HepG2 (cell line): ENCODE results near the gene ZFAND6. TPM values are rescaled to one million over a fixed set of nuclear protein-coding genes. Genes with fewer than 3 reads are reported as not detected.
A peak's percentile ranks its signal among the peaks of the same experiment; 100 is the strongest.

Experiments
- ATAC-seq: fragments of 200-7000 bp; cut with Tn5 transposase; 3 replicates; pipeline ENCODE4 v1.9.1; 2020; ENCODE audit warnings: mild to moderate bottlenecking, moderate library complexity
- BruUV-seq: library from RNA; stranded (reverse); fragments of 400-500 nt; replicated peaks from 2 replicates; lab custom pipeline; 2021; lab: Mats Ljungman, UMichigan
- CTCF ChIA-PET: fragments of 300-600 bp; formaldehyde crosslinking; extraction: SDS; loops from one replicate; lab custom pipeline; 2021; ENCODE audit warnings: low total read pairs, inconsistent platforms, low intra/inter-chr PET ratio; lab: Yijun Ruan, JAX
- POLR2A ChIA-PET: fragments of 350-600 bp; sonication (Branson Sonifier 250); formaldehyde crosslinking; loops from one replicate; lab custom pipeline; 2020; ENCODE audit warnings: antibody characterized with exemption, inconsistent platforms; lab: Yijun Ruan, JAX
- DNase-seq: peaks from one replicate; pipeline ENCODE4 v3.0.0-alpha.2; 2015; ENCODE audit warnings: low spot score
- FAIRE-seq: peaks from 3 replicates; lab custom pipeline; 2011; peaks lifted over from hg19 to GRCh38; lab: Jason Lieb, UNC
- H2AFZ ChIP-seq: one replicate; pipeline ENCODE4 v1.6.1; 2011; ENCODE audit warnings: low read length, inconsistent platforms
- H3K27ac ChIP-seq: fragments of 300-600 bp; 3 replicates; pipeline ENCODE4 v1.8.0; 2011; ENCODE audit warnings: mixed run types, mild to moderate bottlenecking, mixed read lengths, low read length, inconsistent platforms; ENCODE audit not compliant: insufficient read depth; ENCODE audit errors: extremely low read length
- H3K27me3 ChIP-seq, 2 experiments: fragments of 200-600 bp in 1 of 2; 2 replicates in 1 of 2; 3 replicates in 1 of 2; pipeline versions ENCODE4 v1.6.0 to v1.8.0; 2011; ENCODE audit warnings: low read length in 2 of 2, mild to moderate bottlenecking in 2 of 2, moderate library complexity in 2 of 2, inconsistent platforms in 1 of 2; ENCODE audit not compliant: insufficient read depth in 2 of 2, control insufficient read depth in 1 of 2
- H3K36me3 ChIP-seq, 2 experiments: fragments of 200-600 bp in 1 of 2; replicated peaks in 1 of 2; 2 replicates in 1 of 2; 3 replicates in 1 of 2; pipeline versions ENCODE4 v1.5.1 to v1.8.0; 2011; ENCODE audit warnings: low read length in 2 of 2, inconsistent platforms in 1 of 2; ENCODE audit not compliant: insufficient read depth in 2 of 2, control insufficient read depth in 1 of 2
- H3K4me1 ChIP-seq: 2 replicates; pipeline ENCODE4 v1.5.1; 2012; ENCODE audit warnings: low read length, inconsistent platforms; ENCODE audit not compliant: insufficient read depth
- H3K4me2 ChIP-seq: 2 replicates; pipeline ENCODE4 v1.6.0; 2011; ENCODE audit warnings: low read depth, low read length, inconsistent platforms
- H3K4me3 ChIP-seq, 3 experiments: fragments of 200-600 bp in 1 of 3; sonication (generic), shearing (Covaris generic) in 1 of 3; replicated peaks in 1 of 3; 2 replicates each; pipeline ENCODE4 v1.5.1; 2011 to 2016; ENCODE audit warnings: low read length in 3 of 3, inconsistent platforms in 2 of 3, low read depth in 2 of 3, mild to moderate bottlenecking in 2 of 3, control low read depth in 1 of 3, mixed read lengths in 1 of 3; ENCODE audit not compliant: insufficient read depth in 1 of 3
- H3K79me2 ChIP-seq: one replicate; pipeline ENCODE4 v1.6.1; 2011; ENCODE audit warnings: low read length, inconsistent platforms; ENCODE audit not compliant: insufficient read depth
- H3K9ac ChIP-seq: 2 replicates; pipeline ENCODE4 v1.6.0; 2011; ENCODE audit warnings: mild to moderate bottlenecking, low read depth, low read length, inconsistent platforms; ENCODE audit not compliant: insufficient read depth
- H3K9me3 ChIP-seq: 2 replicates; pipeline ENCODE4 v1.5.1; 2012; ENCODE audit warnings: mild to moderate bottlenecking, low read length
- H4K20me1 ChIP-seq: 2 replicates; pipeline ENCODE4 v1.6.0; 2011; ENCODE audit warnings: inconsistent platforms, mild to moderate bottlenecking, low read length, moderate library complexity; ENCODE audit not compliant: insufficient read depth
- ARNT2 ChIP-seq: sonication (generic); formaldehyde crosslinking; IDR thresholded peaks from 2 replicates; pipeline ENCODE4 v1.8.0; 2022; ENCODE audit warnings: mild to moderate bottlenecking, low read depth, missing genetic modification reagents, moderate library complexity
- ATM ChIP-seq: fragments of 450-650 bp; IDR thresholded peaks from 2 replicates; pipeline ENCODE4 v1.7.1; 2017; ENCODE audit warnings: mild to moderate bottlenecking, borderline replicate concordance
- CEBPG ChIP-seq: IDR thresholded peaks from 2 replicates; pipeline ENCODE4 v1.6.1; 2016
- FOXA3 ChIP-seq: IDR thresholded peaks from 2 replicates; pipeline ENCODE4 v1.6.1; 2016; ENCODE audit warnings: missing genetic modification reagents, missing compliant biosample characterization
- FOXP1 ChIP-seq, 2 experiments: fragments of 450-650 bp in 1 of 2; IDR thresholded peaks; 2 replicates each; pipeline ENCODE4 v1.6.1; 2017 to 2018; ENCODE audit warnings: antibody characterized with exemption in 1 of 2
- GATAD2A ChIP-seq: IDR thresholded peaks from 2 replicates; pipeline ENCODE4 v1.6.1; 2016
- KDM2A ChIP-seq: sonication (generic); formaldehyde crosslinking; IDR thresholded peaks from 2 replicates; pipeline ENCODE4 v1.4.0; 2020; ENCODE audit warnings: low read depth, missing genetic modification reagents, borderline replicate concordance
- SAP130 ChIP-seq: IDR thresholded peaks from 2 replicates; pipeline ENCODE4 v1.6.1; 2016; ENCODE audit warnings: low read depth
- SIN3A ChIP-seq: IDR thresholded peaks from 2 replicates; pipeline ENCODE4 v1.6.1; 2011; ENCODE audit warnings: low read depth, mild to moderate bottlenecking, control low read depth, low read length, borderline replicate concordance
- ZNF430 ChIP-seq: sonication (generic); formaldehyde crosslinking; IDR thresholded peaks from 2 replicates; pipeline ENCODE4 v1.9.0; 2021; ENCODE audit warnings: mild to moderate bottlenecking, missing genetic modification reagents
- ZNF567 ChIP-seq: sonication (generic); formaldehyde crosslinking; IDR thresholded peaks from 2 replicates; pipeline ENCODE4 v1.8.1; 2023; ENCODE audit warnings: mild to moderate bottlenecking, missing genetic modification reagents, borderline replicate concordance
- ZNF839 ChIP-seq: sonication (generic); formaldehyde crosslinking; IDR thresholded peaks from 2 replicates; pipeline ENCODE4 v1.4.0; 2020; ENCODE audit warnings: missing genetic modification reagents, mild to moderate bottlenecking, borderline replicate concordance
- ZNF879 ChIP-seq: sonication (generic); formaldehyde crosslinking; IDR thresholded peaks from 2 replicates; pipeline ENCODE4 v1.8.1; 2023; ENCODE audit warnings: missing genetic modification reagents
- WGBS: methylation state at CpG from one replicate; pipeline ENCODE4 v1.1.6; 2017; ENCODE audit warnings: low lambda C conversion rate; 5-methylcytosine and 5-hydroxymethylcytosine counted together
- in situ Hi-C: cut with HindIII; loops from 2 replicates; pipeline ENCODE4 v1.10.0; 2017; ENCODE audit warnings: low pct_unique_long_range_greater_than_20kb; ENCODE audit not compliant: extremely low pct_ligation_motif_present
- intact Hi-C: fragments of 100-400 bp; cut with micrococcal nuclease; formaldehyde crosslinking; loops from one replicate; pipeline ENCODE4 v1.10.0; 2022; ENCODE audit not compliant: unreplicated experiment
- polyA plus RNA-seq, 8 experiments: library from polyadenylated mRNA; depleted of rRNA in 3 of 8; stranded (reverse) in 7 of 8; unstranded in 1 of 8; fragments of >200 nt; fragmentation: Illumina TruSeq in 4 of 8; extraction: Trizol in 4 of 8; gene quantifications; 2 replicates each; pipeline versions ENCODE4 v1.2.1 to v1.2.3, GENCODE V29; 2011 to 2016; ENCODE audit warnings: low read depth in 4 of 8, missing spikeins in 1 of 8, mixed read lengths in 1 of 8; ENCODE audit not compliant: insufficient read depth in 1 of 8
- total RNA-seq, 5 experiments: library from RNA; depleted of rRNA; stranded (reverse); fragments of >200 nt; fragmentation: Illumina TruSeq; extraction: Trizol; gene quantifications; 2 replicates each; pipeline ENCODE4 v1.2.3, GENCODE V29; 2016; ENCODE audit warnings: low read depth in 1 of 5
- TF ChIP-seq, protein P1 (sequence below): sonication (generic); formaldehyde crosslinking; IDR thresholded peaks from 2 replicates; pipeline ENCODE4 v1.5.0; 2020; ENCODE audit warnings: mild to moderate bottlenecking, missing genetic modification reagents, moderate library complexity

ZFAND6 gene
- total and polyA plus RNA-seq, 2 of the 13 experiments (the other 11 are each of a cell fraction or from before 2014, with no cell fraction given): 84.2 to 115 TPM

DNA sequence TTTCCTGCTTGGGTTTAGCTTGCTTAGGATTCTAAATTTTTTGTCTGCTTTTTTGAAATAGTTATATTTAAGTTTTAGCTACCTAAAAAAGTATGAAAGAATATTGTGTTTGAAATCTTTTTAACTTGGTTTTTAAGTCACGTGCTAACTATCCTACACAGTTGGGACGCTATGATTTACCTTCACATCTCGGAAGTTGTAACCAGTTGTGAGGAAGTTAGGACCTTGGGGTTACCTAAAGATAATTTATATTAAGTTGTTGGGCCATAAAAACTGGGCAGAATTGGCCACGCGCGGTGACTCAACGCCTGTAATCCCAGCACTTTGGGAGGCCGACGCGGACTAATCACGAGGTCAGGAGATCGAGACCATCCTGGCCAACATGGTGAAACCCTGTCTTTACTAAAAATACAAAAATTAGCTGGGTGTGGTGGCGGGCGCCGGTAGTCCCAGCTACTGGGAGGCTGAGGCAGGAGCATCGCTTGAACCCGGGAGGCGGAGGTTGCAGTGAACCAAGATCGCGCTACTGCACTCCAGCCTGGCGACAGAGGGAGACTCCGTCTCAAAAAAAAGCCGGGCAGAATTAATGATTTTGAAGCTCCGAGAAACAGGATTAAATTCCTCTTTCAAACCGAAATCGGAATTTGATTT, 1.0 kb downstream of the ZFAND6 start (continued):
- TF ChIP-seq, protein P1, sequence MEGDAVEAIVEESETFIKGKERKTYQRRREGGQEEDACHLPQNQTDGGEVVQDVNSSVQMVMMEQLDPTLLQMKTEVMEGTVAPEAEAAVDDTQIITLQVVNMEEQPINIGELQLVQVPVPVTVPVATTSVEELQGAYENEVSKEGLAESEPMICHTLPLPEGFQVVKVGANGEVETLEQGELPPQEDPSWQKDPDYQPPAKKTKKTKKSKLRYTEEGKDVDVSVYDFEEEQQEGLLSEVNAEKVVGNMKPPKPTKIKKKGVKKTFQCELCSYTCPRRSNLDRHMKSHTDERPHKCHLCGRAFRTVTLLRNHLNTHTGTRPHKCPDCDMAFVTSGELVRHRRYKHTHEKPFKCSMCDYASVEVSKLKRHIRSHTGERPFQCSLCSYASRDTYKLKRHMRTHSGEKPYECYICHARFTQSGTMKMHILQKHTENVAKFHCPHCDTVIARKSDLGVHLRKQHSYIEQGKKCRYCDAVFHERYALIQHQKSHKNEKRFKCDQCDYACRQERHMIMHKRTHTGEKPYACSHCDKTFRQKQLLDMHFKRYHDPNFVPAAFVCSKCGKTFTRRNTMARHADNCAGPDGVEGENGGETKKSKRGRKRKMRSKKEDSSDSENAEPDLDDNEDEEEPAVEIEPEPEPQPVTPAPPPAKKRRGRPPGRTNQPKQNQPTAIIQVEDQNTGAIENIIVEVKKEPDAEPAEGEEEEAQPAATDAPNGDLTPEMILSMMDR (CRISPR knock-in tag): peak; percentile 55
- TF ChIP-seq ZNF430 (CRISPR knock-in tag) (no peak), SIN3A (no peak), ZNF879 (CRISPR knock-in tag) (no peak), KDM2A (CRISPR knock-in tag) (peak; percentile 7; the same call in 1 of the 2 replicates), ZNF839 (CRISPR knock-in tag) (no peak)

DNA sequence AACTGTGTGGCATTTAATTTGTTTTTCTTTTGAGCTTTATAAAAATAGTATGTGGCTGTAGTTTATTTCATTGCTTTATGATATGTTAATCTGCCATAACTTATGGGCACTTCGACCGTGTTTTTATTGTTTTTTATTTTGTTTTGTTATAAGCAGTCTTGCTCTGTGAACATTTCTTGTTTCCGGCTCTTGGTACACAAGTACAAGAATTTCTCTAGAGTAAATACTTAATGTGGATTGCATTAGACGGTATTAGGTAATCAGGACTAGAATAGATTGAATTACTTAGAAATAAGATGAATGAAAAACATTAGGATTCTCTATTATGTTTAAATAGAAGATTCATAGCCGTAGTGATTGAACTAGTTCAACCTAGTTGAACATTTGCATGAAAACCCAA, 2.1 kb downstream of the ZFAND6 start:
- BruUV-seq: TSS peak; percentile 46
- H3K4me2 ChIP-seq: peak overlapping the region; percentile 69

More for the DNA sequence above, 2.1 kb downstream of the ZFAND6 start:
- POLR2A ChIA-PET: interaction anchor here (1.0 to 1.4 kb wide), 2 partner anchors 10 to 110 kb away, joined by 3 to 7 read pairs; no protein-coding TSS in a partner anchor
- H3K4me3 ChIP-seq: peak overlapping the region; percentile 59 to 97 (median 77); a peak in 5 of 6 replicates
- 0 out of 2 replicates have a peak, but pooled peaks have one; percentile 34 for TF ChIP-seq GATAD2A (CRISPR knock-in tag)
- no peak for TF ChIP-seq ZNF567
- TF ChIP-seq CEBPG (CRISPR knock-in tag): peak; percentile 39
- no peak for TF ChIP-seq FOXP1 (IDR thresholded peaks at IDR 0.05)
- TF ChIP-seq FOXP1 (CRISPR knock-in tag; IDR thresholded peaks at IDR 0.05): 0 out of 2 replicates have a peak, but pooled peaks have one; percentile 13
- TF ChIP-seq ARNT2 (CRISPR knock-in tag): no peak
- no peak for TF ChIP-seq ATM
- TF ChIP-seq SAP130 (CRISPR knock-in tag): peak; percentile 10; the same call in 1 of the 2 replicates
- 0 out of 2 replicates have a peak, but pooled peaks have one; percentile 24 for TF ChIP-seq FOXA3
- TF ChIP-seq, all 625 proteins: peak for 5
- H3K36me3 ChIP-seq: no peaks in the 10 kb centered on the region
- H3K9me3 ChIP-seq: no peaks in the 10 kb centered on the region
- H3K9ac ChIP-seq: peak overlapping the region; percentile 91
- H2AFZ ChIP-seq: no peak overlapping the region
- in situ Hi-C loops: loop anchor here (5.0 kb wide), 1 partner anchor 111 kb away; no protein-coding TSS in a partner anchor
- peak; percentile 10 for DNase-seq
- H3K27ac ChIP-seq: no peak overlapping the region
- intact Hi-C loops: no loop called here
- peaks cover 64% of the 10 kb centered on the region for H3K79me2 ChIP-seq
- 6% methylated on average over 5 of the region's 5 CpGs for WGBS
- no peak for ATAC-seq
- peaks cover 45% of the 10 kb centered on the region for H3K4me1 ChIP-seq
- H3K27me3 ChIP-seq: no peaks in the 10 kb centered on the region
- CTCF ChIA-PET: no interaction called here
- FAIRE-seq: no peak
- H4K20me1 ChIP-seq: peaks cover 19% of the 10 kb centered on the region
